ENCODE measurements around the gene TBC1D8.
"Not testable (repeated sequence)": the region's sequence is repeated elsewhere in the genome, so short reads cannot be mapped to it uniquely, and the experiment has no call there.

The TBC1D8 gene

GRCh38 chr2:101058386-101058785 is 92.8 kb downstream of the TBC1D8 start:
- no peak for DNase-seq (ENCODE audit: low read depth)
- no peak for TF ChIP-seq CTCF (IDR thresholded peaks at IDR 0.05; ENCODE audit: control insufficient read depth, extremely low read depth, insufficient read depth)
- no peak overlapping the region for H3K4me3 ChIP-seq (ENCODE audit: low read depth, low read length)

- no peak for DNase-seq (ENCODE audit: low read depth)
- no peak for TF ChIP-seq CTCF (IDR thresholded peaks at IDR 0.05; ENCODE audit: control insufficient read depth, extremely low read depth, insufficient read depth)
- H3K4me3 ChIP-seq (ENCODE audit: low read depth, low read length) = no peak overlapping the region
Measured at GRCh38 chr2:101057051-101057933, 93.9 kb downstream of the TBC1D8 start.

GRCh38 chr2:101053117-101053516 is 98.1 kb downstream of the TBC1D8 start:
- TF ChIP-seq CTCF (IDR thresholded peaks at IDR 0.05; ENCODE audit: control insufficient read depth, extremely low read depth, insufficient read depth) = no peak
- no peak overlapping the region for H3K4me3 ChIP-seq (ENCODE audit: low read depth, low read length)
- DNase-seq (ENCODE audit: low read depth) = no peak

- no peak for DNase-seq (ENCODE audit: low read depth)
- H3K4me3 ChIP-seq (ENCODE audit: low read depth, low read length) = no peak overlapping the region
- no peak for TF ChIP-seq CTCF (IDR thresholded peaks at IDR 0.05; ENCODE audit: control insufficient read depth, extremely low read depth, insufficient read depth)
Measured at GRCh38 chr2:101052147-101052546, 99.0 kb downstream of the TBC1D8 start.

GRCh38 chr2:101050886-101051285 is 100.3 kb downstream of the TBC1D8 start:
- H3K4me3 ChIP-seq (ENCODE audit: low read depth, low read length); DNase-seq (ENCODE audit: low read depth): not testable (repeated sequence)

- no peak for TF ChIP-seq CTCF (IDR thresholded peaks at IDR 0.05; ENCODE audit: control insufficient read depth, extremely low read depth, insufficient read depth)
- DNase-seq (ENCODE audit: low read depth) = no peak
- H3K4me3 ChIP-seq (ENCODE audit: low read depth, low read length) = no peak overlapping the region
Measured at GRCh38 chr2:101048756-101049155, 102.4 kb downstream of the TBC1D8 start.

- H3K4me3 ChIP-seq (ENCODE audit: low read depth, low read length) = no peak overlapping the region
- DNase-seq (ENCODE audit: low read depth) = no peak
- no peak for TF ChIP-seq CTCF (IDR thresholded peaks at IDR 0.05; ENCODE audit: control insufficient read depth, extremely low read depth, insufficient read depth)
Measured at GRCh38 chr2:101047774-101048173, 103.4 kb downstream of the TBC1D8 start.

All from LNCaP clone FGC (cell line).